Neuronal stem cell (in vitro differentiated cells): ENCODE measurements around the gene GABRP.

Source experiments
- DNase-seq: peaks from one replicate; pipeline ENCODE4 v3.0.0-alpha.2; 2013; ENCODE audit warnings: low spot score
- H2AFZ ChIP-seq: one replicate; pipeline ENCODE4 v1.6.1; 2013; ENCODE audit warnings: mild to moderate bottlenecking, low read length, inconsistent platforms
- H2AK5ac ChIP-seq: 2 replicates; pipeline ENCODE4 v1.6.1; 2013; ENCODE audit warnings: low read depth, mild to moderate bottlenecking, inconsistent platforms, low read length, moderate library complexity, mixed read lengths
- H2BK120ac ChIP-seq: 2 replicates; pipeline ENCODE4 v1.6.1; 2013; ENCODE audit warnings: low read depth, mild to moderate bottlenecking, inconsistent platforms, low read length, moderate library complexity, mixed read lengths
- H2BK12ac ChIP-seq: one replicate; pipeline ENCODE4 v1.6.1; 2013; ENCODE audit warnings: low read length, inconsistent platforms
- H2BK15ac ChIP-seq: 2 replicates; pipeline ENCODE4 v1.6.1; 2013; ENCODE audit warnings: mild to moderate bottlenecking, low read length, inconsistent platforms, mixed read lengths
- H2BK5ac ChIP-seq: one replicate; pipeline ENCODE4 v1.6.1; 2013; ENCODE audit warnings: inconsistent platforms, mild to moderate bottlenecking, low read length, moderate library complexity
- H3K14ac ChIP-seq: one replicate; pipeline ENCODE4 v1.6.1; 2013; ENCODE audit warnings: low read length, inconsistent platforms
- H3K18ac ChIP-seq: 2 replicates; pipeline ENCODE4 v1.6.1; 2013; ENCODE audit warnings: low read length, inconsistent platforms
- H3K23ac ChIP-seq: 2 replicates; pipeline ENCODE4 v1.6.1; 2013; ENCODE audit warnings: low read depth, mild to moderate bottlenecking, mixed read lengths, low read length, inconsistent platforms; ENCODE audit not compliant: poor library complexity
- H3K27ac ChIP-seq: replicated peaks from 3 replicates; pipeline ENCODE4 v1.5.1; 2013; ENCODE audit warnings: low read length, inconsistent platforms
- H3K27me3 ChIP-seq, 3 experiments: 2 replicates each; pipeline ENCODE4 v1.6.1; 2013; ENCODE audit warnings: low read length in 3 of 3, mild to moderate bottlenecking in 2 of 3, inconsistent platforms in 1 of 3, low read depth in 1 of 3, mixed read lengths in 1 of 3, moderate library complexity in 1 of 3; ENCODE audit not compliant: control insufficient read depth in 3 of 3, insufficient read depth in 3 of 3
- H3K36me3 ChIP-seq, 2 donors: replicated peaks in 1 of 2; 2 replicates each; pipeline ENCODE4 v1.6.1; 2013; ENCODE audit warnings: low read length in 2 of 2; ENCODE audit not compliant: control insufficient read depth in 2 of 2, insufficient read depth in 2 of 2
- H3K4ac ChIP-seq: 2 replicates; pipeline ENCODE4 v1.6.1; 2013; ENCODE audit warnings: inconsistent platforms, mild to moderate bottlenecking, low read length, moderate library complexity
- H3K4me1 ChIP-seq, 2 donors: 1 replicate in 1 of 2; 2 replicates in 1 of 2; pipeline ENCODE4 v1.6.1; 2013; ENCODE audit warnings: low read length in 2 of 2, low read depth in 1 of 2; ENCODE audit not compliant: control insufficient read depth in 2 of 2, insufficient read depth in 1 of 2
- H3K4me2 ChIP-seq: one replicate; pipeline ENCODE4 v1.6.1; 2013; ENCODE audit warnings: mild to moderate bottlenecking, low read length, inconsistent platforms; ENCODE audit not compliant: insufficient read depth, poor library complexity, severe bottlenecking
- H3K4me3 ChIP-seq, 2 donors: 2 replicates each; pipeline ENCODE4 v1.5.1; 2013; ENCODE audit warnings: low read length in 2 of 2, mild to moderate bottlenecking in 2 of 2, inconsistent platforms in 1 of 2, moderate library complexity in 1 of 2
- H3K79me1 ChIP-seq: one replicate; pipeline ENCODE4 v1.6.1; 2013; ENCODE audit warnings: low read depth, mild to moderate bottlenecking, inconsistent platforms, low read length, moderate library complexity
- H3K9ac ChIP-seq: one replicate; pipeline ENCODE4 v1.6.1; 2013; ENCODE audit warnings: mild to moderate bottlenecking, low read depth, low read length, inconsistent platforms; ENCODE audit not compliant: poor library complexity
- H3K9me3 ChIP-seq, 2 donors: replicated peaks in 1 of 2; 2 replicates each; pipeline versions ENCODE3 to v1.6.1; 2013; ENCODE audit warnings: low read length in 2 of 2, mild to moderate bottlenecking in 2 of 2, inconsistent platforms in 1 of 2, low read depth in 1 of 2, mixed read lengths in 1 of 2, moderate library complexity in 1 of 2; ENCODE audit not compliant: control insufficient read depth in 2 of 2, insufficient read depth in 1 of 2
- H4K8ac ChIP-seq: one replicate; pipeline ENCODE4 v1.6.1; 2013; ENCODE audit warnings: low read depth, mild to moderate bottlenecking, inconsistent platforms, low read length, moderate library complexity
- H4K91ac ChIP-seq: one replicate; pipeline ENCODE4 v1.6.1; 2013; ENCODE audit warnings: low read length, low read depth, mild to moderate bottlenecking, inconsistent platforms; ENCODE audit not compliant: poor library complexity
- WGBS, 2 donors: extraction: QIAGEN DNeasy Blood & Tissue Kit; methylation state at CpG; one replicate each; pipeline ENCODE4 v1.1.7; 2013; ENCODE audit warnings: missing lambda C conversion rate in 2 of 2, mixed read lengths in 1 of 2; ENCODE audit not compliant: insufficient read length in 2 of 2, insufficient replicate concordance in 1 of 2; ENCODE audit errors: extremely low coverage in 2 of 2; 5-methylcytosine and 5-hydroxymethylcytosine counted together

The GABRP gene

DNA sequence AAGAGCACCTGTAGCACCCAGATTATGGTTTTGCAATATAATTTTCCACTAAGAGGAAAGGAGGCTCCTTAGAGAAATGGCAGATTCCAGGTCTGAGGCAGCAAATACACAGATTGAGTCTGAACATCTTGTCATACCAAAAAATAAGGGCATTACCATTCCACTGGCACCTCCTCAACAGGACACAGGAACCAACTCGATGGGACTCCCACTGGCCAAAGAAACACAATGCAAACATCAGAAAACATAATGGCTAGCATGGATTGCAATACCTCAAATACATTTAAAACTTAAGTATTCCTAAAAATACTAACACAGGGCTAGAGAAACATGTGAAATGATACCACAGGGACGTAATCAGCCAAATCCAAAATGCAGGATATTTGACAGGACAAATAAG lies 65.8 kb downstream of the GABRP start:
- Histone ChIP-seq H3K27ac (no peak overlapping the region), H2BK12ac (no peak overlapping the region), H3K23ac (no peak overlapping the region), H3K4me1 (no peaks in the 10 kb centered on the region), H3K79me1 (no peaks in the 10 kb centered on the region), H3K18ac (no peak overlapping the region), H3K14ac (no peak overlapping the region), H2BK15ac (no peak overlapping the region), H3K4ac (no peak overlapping the region), H4K8ac (no peak overlapping the region), H3K4me2 (no peak overlapping the region), H3K27me3 (no peaks in the 10 kb centered on the region), H2AFZ (no peak overlapping the region), H2BK5ac (no peak overlapping the region), H3K36me3 (no peaks in the 10 kb centered on the region), H2BK120ac (no peak overlapping the region), H4K91ac (no peak overlapping the region), H2AK5ac (no peak overlapping the region), H3K9me3 (no peaks in the 10 kb centered on the region), H3K4me3 (no peak overlapping the region), H3K9ac (no peak overlapping the region)
- no peak for DNase-seq
- WGBS, 2 donors, result no CpG with 5 or more reads among the region's 2 CpGs

DNA sequence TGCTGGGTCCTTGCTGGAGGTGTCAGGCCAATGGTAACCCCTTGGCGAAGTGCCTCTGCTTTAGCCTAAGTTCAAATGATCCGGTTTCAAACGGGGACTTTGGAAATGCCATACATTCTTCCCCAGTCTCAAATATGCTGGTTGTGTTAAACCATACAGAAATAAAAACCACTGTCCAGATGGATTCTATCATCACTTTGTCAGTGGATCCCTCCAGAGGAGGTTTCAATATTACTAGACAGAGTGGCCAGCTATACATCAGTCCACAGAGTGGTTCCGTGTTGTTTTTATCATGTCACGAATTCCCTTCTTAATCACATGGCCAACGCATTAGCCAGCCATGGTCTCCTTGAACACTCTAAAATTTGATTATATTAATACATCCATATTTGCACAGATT lies 71.0 kb downstream of the GABRP start:
- WGBS, 2 donors, result no CpG with 5 or more reads among the region's 6 CpGs
- H3K4me2 ChIP-seq, result no peak overlapping the region
- no peak overlapping the region for H3K4ac ChIP-seq
- no peak overlapping the region for H4K8ac ChIP-seq
- no peaks in the 10 kb centered on the region for H3K79me1 ChIP-seq
- no peak overlapping the region for H3K14ac ChIP-seq
- no peak overlapping the region for H4K91ac ChIP-seq
- H3K9ac ChIP-seq, result no peak overlapping the region
- H2BK5ac ChIP-seq, result no peak overlapping the region
- H3K27ac ChIP-seq, result no peak overlapping the region
- no peak overlapping the region for H2AFZ ChIP-seq
- no peak overlapping the region for H2BK12ac ChIP-seq
- no peak overlapping the region for H3K23ac ChIP-seq
- H3K9me3 ChIP-seq, result peaks cover 0 to 2% of the 10 kb centered on the region in 2 donors
- no peak overlapping the region for H2AK5ac ChIP-seq
- no peaks in the 10 kb centered on the region for H3K27me3 ChIP-seq
- no peak overlapping the region for H3K18ac ChIP-seq
- no peaks in the 10 kb centered on the region for H3K36me3 ChIP-seq
- H3K4me3 ChIP-seq, result no peak overlapping the region
- H2BK15ac ChIP-seq, result no peak overlapping the region
- DNase-seq, result no peak
- no peak overlapping the region for H2BK120ac ChIP-seq
- no peaks in the 10 kb centered on the region for H3K4me1 ChIP-seq

DNA sequence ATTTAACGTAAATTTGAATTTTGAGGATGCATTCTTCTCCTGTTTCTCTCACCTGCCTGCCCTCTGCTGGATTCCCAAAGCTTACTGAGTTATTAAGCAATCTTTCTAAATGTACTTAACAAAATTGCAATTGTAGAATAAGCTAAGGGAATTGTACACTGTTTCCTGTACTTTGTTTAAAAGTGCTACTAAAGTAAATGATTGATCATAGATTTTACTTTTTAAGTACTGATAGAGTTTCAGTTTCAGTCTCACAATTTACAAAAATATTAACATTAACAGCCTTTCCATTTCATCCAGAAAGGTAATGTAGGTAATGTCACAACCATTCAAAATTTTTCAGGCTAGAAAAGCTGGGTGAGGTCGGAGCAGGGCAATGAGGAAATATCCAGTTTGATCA lies 73.5 kb downstream of the GABRP start:
- Histone ChIP-seq H3K27me3 (no peaks in the 10 kb centered on the region), H4K8ac (no peak overlapping the region), H3K9ac (no peak overlapping the region), H3K9me3 (peaks cover 0 to 5% of the 10 kb centered on the region in 2 donors), H2BK120ac (no peak overlapping the region), H3K27ac (no peak overlapping the region), H4K91ac (no peak overlapping the region), H2AK5ac (no peak overlapping the region), H3K23ac (no peak overlapping the region), H2BK5ac (no peak overlapping the region), H3K79me1 (no peaks in the 10 kb centered on the region), H2BK12ac (no peak overlapping the region), H3K4me3 (no peak overlapping the region), H2BK15ac (no peak overlapping the region), H3K18ac (no peak overlapping the region), H3K14ac (no peak overlapping the region), H3K36me3 (peaks cover 0 to 1% of the 10 kb centered on the region in 2 donors), H3K4me2 (no peak overlapping the region), H3K4ac (no peak overlapping the region), H2AFZ (no peak overlapping the region), H3K4me1 (no peaks in the 10 kb centered on the region)
- DNase-seq, result no peak
- no CpG with 5 or more reads among the region's 2 CpGs for WGBS, 2 donors

DNA sequence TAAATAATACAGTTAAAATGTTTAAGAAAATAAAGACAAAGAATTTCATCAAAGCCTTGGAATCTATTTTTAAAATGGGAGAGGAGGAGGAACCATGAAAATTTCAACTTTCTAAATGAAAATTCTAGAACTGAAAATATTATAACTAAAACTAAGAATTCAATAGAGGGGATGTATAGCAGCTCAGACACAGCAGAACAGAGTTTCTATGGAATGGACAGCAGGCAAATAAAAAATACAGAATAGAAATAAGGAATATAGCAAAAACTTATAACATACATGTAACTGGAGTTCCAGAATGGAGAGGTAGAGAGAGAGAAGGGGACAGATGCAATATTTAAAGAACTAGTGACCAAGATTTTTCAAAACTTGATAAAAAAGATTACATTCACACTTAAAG lies 76.9 kb downstream of the GABRP start:
- peaks cover 3% of the 10 kb centered on the region for H3K79me1 ChIP-seq
- no peak overlapping the region for H2AFZ ChIP-seq
- H3K4me1 ChIP-seq, result peaks cover 3% of the 10 kb centered on the region in 2 donors
- no peak overlapping the region for H2BK120ac ChIP-seq
- no peak overlapping the region for H3K4me2 ChIP-seq
- no peak overlapping the region for H3K14ac ChIP-seq
- no peak overlapping the region for H3K23ac ChIP-seq
- no peak overlapping the region for H4K8ac ChIP-seq
- no peak overlapping the region for H2BK12ac ChIP-seq
- no peak overlapping the region for H4K91ac ChIP-seq
- no peak overlapping the region for H2BK5ac ChIP-seq
- H2BK15ac ChIP-seq, result no peak overlapping the region
- no peaks in the 10 kb centered on the region for H3K27me3 ChIP-seq
- H3K9me3 ChIP-seq, result peaks cover 0 to 5% of the 10 kb centered on the region in 2 donors
- no peak for DNase-seq
- no peak overlapping the region for H3K27ac ChIP-seq
- no peak overlapping the region for H2AK5ac ChIP-seq
- no peak overlapping the region for H3K4me3 ChIP-seq
- H3K9ac ChIP-seq, result no peak overlapping the region
- H3K4ac ChIP-seq, result no peak overlapping the region
- H3K18ac ChIP-seq, result no peak overlapping the region
- H3K36me3 ChIP-seq, result peaks cover 0 to 1% of the 10 kb centered on the region in 2 donors
